HFF-Myc (cell line): ENCODE data around the gene SLFN5.

Experiments
- DNase-seq: peaks from one replicate; pipeline ENCODE4 v3.0.0-alpha.2; 2011; ENCODE audit warnings: low read depth; ENCODE audit errors: extremely low read depth
- H3K4me3 ChIP-seq: replicated peaks from 2 replicates; pipeline ENCODE4 v1.5.1; 2011; ENCODE audit warnings: low read depth, mild to moderate bottlenecking, control low read depth, low read length
- TF ChIP-seq, protein P1 (sequence below): IDR thresholded peaks from 2 replicates; pipeline ENCODE4 v1.5.1; 2012; ENCODE audit warnings: mild to moderate bottlenecking, low read depth, low read length, control low read depth; ENCODE audit errors: missing control alignments

Gene SLFN5

DNA sequence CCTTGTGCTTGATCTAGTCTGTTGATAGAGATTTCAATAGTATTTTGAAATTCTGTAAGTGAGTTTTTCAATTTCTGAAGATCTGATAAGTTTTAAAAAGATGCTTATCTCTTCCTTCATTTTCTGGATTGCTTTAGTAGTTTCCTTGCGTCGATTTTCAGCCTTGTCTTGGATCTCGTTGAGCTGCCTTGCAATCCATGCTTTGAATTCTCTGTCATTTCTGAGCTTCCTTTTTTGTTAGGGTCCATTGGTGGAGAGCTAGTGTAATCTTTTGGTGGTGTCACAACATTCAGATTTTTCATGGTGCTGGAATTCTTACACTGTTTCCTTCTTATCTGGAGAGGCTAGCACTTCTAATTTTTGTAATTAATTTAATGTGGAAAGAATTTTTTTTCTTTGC lies 69.5 kb downstream of the SLFN5 start:
- no peak overlapping the region for H3K4me3 ChIP-seq
- TF ChIP-seq, protein P1, sequence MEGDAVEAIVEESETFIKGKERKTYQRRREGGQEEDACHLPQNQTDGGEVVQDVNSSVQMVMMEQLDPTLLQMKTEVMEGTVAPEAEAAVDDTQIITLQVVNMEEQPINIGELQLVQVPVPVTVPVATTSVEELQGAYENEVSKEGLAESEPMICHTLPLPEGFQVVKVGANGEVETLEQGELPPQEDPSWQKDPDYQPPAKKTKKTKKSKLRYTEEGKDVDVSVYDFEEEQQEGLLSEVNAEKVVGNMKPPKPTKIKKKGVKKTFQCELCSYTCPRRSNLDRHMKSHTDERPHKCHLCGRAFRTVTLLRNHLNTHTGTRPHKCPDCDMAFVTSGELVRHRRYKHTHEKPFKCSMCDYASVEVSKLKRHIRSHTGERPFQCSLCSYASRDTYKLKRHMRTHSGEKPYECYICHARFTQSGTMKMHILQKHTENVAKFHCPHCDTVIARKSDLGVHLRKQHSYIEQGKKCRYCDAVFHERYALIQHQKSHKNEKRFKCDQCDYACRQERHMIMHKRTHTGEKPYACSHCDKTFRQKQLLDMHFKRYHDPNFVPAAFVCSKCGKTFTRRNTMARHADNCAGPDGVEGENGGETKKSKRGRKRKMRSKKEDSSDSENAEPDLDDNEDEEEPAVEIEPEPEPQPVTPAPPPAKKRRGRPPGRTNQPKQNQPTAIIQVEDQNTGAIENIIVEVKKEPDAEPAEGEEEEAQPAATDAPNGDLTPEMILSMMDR: no peak
- no peak for DNase-seq

DNA sequence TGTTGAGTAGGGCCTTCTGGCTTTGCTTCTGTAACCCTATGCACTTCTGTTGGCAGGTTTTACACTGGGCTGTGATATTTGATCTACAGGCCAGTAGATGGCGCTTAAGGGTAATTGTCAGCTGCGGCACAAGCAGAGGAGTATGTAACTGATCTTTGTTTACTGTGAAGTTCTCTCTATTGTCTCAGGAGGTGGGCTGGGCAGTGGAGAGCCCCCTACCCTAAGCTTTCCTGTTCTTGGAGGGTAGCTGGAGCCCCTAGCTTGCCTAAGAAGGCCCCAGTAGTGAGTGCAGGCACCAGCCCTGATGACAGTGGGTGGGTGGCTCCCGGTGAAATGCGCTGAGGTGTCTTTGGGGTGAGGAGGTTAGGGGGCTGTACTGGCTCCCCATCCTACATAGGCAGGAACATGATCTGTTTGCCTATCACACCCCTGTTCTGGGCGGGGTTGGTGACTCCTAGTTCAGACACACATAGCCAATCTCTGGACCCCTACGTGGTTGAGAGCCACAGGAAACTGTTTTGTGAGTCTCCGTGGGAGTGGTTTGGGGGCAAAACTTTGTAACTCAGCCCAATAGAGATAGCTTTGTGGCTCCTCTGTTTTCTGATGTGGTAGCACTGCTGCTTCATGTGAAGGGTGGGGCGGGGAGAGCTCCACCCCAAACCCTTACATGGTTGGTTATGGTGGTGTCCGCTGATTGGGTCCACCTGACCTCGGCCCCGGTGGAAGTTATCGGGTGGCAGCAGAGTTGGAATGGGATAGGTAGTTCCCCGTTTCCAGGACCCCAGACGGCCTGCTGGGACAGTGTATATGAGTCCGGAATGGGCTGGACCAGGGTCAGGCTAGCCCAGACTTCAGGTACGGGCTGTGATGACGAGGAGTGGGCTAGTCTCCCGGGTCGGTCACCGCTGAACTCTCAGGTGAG lies 70.2 kb downstream of the SLFN5 start:
- peak; percentile 42 for DNase-seq
- H3K4me3 ChIP-seq: no peak overlapping the region
- TF ChIP-seq, protein P1: peak; percentile 77

DNA sequence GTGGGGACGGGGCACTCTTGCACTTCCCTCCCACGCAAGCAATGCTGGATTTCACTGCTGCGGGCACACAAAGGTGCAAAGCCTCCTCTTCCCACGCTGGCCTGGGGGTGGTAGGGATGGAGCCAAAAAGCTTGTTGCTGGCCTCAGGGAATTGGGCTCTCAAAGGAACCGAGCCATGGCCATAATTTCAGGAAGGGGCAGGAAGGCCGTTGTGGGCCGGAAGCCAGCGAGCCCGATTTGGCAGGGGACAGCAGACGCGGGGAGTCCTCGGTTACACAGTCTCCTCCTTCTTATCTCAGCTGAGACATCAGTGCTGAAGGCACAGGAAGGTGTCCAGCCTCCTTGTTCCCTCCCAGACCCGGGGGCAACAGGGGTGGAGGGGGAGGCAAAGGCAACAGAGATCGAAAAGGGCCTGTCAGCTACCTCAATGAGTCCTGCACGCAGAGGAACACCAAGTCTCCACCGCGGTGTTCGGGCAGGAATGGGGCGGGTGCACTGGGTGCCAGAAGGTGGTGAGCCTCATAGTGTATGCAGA lies 71.1 kb downstream of the SLFN5 start:
- no peak for DNase-seq
- no peak overlapping the region for H3K4me3 ChIP-seq
- TF ChIP-seq, protein P1: no peak

DNA sequence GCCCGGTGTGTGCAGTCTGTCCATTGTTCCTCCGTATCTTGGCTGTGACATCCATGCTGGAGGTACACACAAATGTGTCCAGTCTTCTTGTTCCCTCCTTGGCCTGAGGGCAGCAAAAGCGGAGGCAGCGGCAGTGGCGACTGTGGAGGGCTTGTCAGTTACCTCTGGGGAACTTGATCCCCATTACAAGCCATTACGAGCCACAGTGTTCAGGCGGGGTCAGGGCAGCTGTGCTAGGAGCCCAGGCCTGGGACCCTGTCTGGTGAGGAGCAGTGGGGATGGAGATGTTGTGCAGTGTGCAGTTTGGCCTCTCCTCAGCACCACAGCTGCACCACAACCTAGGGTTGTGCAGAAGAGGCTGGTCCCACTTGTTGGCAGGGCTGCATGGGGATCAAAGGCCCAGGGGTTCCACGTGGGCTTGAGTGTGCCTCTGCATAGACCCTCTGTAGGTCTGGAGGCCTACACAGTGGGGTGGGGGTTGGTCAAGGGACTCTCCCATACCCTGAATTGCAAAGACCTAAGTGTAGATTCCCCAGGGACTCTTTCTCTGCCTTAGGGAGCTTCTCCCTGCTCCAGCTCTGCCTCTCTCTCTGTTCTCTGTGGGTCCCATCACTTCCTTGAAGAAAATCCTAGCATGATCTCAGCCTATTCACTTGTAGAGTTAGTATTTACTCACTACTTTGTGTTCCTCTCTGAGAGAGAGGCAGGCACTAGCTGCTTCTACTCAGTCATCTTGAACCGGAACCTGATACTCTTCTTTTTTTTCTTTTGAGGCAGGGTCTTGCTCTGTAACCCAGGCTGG lies 71.7 kb downstream of the SLFN5 start:
- TF ChIP-seq, protein P1: no peak
- no peak for DNase-seq
- H3K4me3 ChIP-seq: no peak overlapping the region

DNA sequence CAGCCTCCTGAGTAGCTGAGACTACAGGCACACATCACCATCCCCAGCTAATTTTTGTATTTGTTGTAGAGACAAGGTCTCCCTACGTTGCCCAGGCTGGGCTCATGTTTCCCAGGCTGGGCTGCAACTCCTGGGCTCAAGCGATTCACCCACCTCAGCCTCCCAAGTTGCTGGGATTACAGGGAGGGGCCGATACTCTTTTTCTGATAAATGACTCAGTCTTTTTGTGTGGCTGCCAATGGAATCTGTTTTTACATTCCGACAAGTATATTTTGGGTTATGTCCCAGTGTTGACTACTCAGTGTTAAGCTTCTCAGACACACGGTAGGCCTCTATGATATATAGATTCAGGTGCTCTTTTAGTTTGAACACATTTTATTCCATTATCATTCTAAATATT lies 72.4 kb downstream of the SLFN5 start:
- TF ChIP-seq, protein P1: no peak
- peak; percentile 72 for DNase-seq
- H3K4me3 ChIP-seq: no peak overlapping the region

DNA sequence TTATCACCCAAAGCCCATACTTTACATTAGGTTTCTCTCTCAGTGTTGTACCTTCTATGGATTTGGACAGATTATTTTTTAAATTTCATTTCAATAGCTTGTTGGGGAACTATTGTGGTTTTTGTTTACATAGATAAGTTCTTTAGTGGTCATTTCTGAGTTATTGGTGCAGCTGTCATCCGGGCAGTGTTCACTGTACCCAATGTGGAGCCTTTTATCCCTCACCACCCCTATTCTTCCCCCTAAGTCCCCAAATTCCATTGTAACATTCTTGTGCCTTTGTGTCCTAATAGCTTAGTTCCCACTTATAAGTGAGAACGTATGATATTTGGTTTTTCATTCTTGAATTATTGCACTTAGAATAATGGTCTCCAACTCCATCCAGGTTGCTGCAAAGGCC lies 73.1 kb downstream of the SLFN5 start:
- H3K4me3 ChIP-seq: no peak overlapping the region
- DNase-seq: no peak
- TF ChIP-seq, protein P1: no peak
